OCI-LY7 (cell line): ENCODE data around the gene ABCG2. TPM values are rescaled to one million over a fixed set of nuclear protein-coding genes. Genes with fewer than 3 reads are reported as not detected.
"Not testable (repeated sequence)": the region's sequence is repeated elsewhere in the genome, so short reads cannot be mapped to it uniquely, and the experiment has no call there.

ENCODE experiments used
- BruUV-seq: library from RNA; stranded (reverse); fragments of 400-500 nt; replicated peaks from 2 replicates; lab custom pipeline; 2021; lab: Mats Ljungman, UMichigan
- CTCF ChIA-PET: fragments of 300-600 bp; sonication (Branson Sonifier 250); formaldehyde crosslinking; loops from one replicate; lab custom pipeline; 2022; ENCODE audit warnings: antibody characterized with exemption; ENCODE audit not compliant: unreplicated experiment; lab: Charles Lee
- POLR2A ChIA-PET: fragments of 300-600 bp; sonication (Branson Sonifier 250); formaldehyde crosslinking; loops from one replicate; lab custom pipeline; 2022; ENCODE audit warnings: antibody characterized with exemption; lab: Charles Lee
- DNase-seq: peaks from one replicate; pipeline ENCODE4 v3.0.0-alpha.2; 2015; ENCODE audit warnings: low spot score
- H2AFZ ChIP-seq: fragments of 200-600 bp; sonication (generic), shearing (Covaris generic); 2 replicates; pipeline ENCODE4 v1.6.1; 2014; ENCODE audit warnings: mild to moderate bottlenecking, antibody characterized with exemption, low read length, moderate library complexity
- H3K27ac ChIP-seq: fragments of 200-600 bp; sonication (generic); 2 replicates; pipeline ENCODE4 v1.5.1; 2014; ENCODE audit warnings: mixed run types, low read depth, mild to moderate bottlenecking, moderate library complexity, low read length, inconsistent platforms; ENCODE audit not compliant: poor library complexity, severe bottlenecking
- H3K36me3 ChIP-seq: fragments of 200-600 bp; sonication (generic); 2 replicates; pipeline ENCODE4 v1.6.1; 2014; ENCODE audit warnings: mild to moderate bottlenecking, antibody characterized with exemption, low read length, moderate library complexity, mixed read lengths; ENCODE audit not compliant: insufficient read depth
- H3K4me1 ChIP-seq: fragments of 200-600 bp; sonication (generic); 2 replicates; pipeline ENCODE4 v1.5.1; 2014; ENCODE audit warnings: mild to moderate bottlenecking, low read length; ENCODE audit not compliant: insufficient read depth, poor library complexity, severe bottlenecking
- H3K4me2 ChIP-seq: fragments of 200-600 bp; sonication (generic); 2 replicates; pipeline ENCODE4 v1.6.1; 2014; ENCODE audit warnings: mild to moderate bottlenecking, low read length
- H3K4me3 ChIP-seq: fragments of 200-600 bp; sonication (generic); 2 replicates; pipeline ENCODE4 v1.5.1; 2014; ENCODE audit warnings: mild to moderate bottlenecking, low read depth, low read length; ENCODE audit not compliant: poor library complexity, severe bottlenecking
- H3K79me2 ChIP-seq: fragments of 200-600 bp; sonication (generic); 2 replicates; pipeline ENCODE4 v1.6.1; 2016; ENCODE audit warnings: low read depth, mild to moderate bottlenecking, low read length, moderate library complexity, mixed read lengths; ENCODE audit not compliant: insufficient read depth
- H3K9me2 ChIP-seq: fragments of 200-600 bp; sonication (generic); 2 replicates; pipeline ENCODE4 v1.6.1; 2016; ENCODE audit warnings: mild to moderate bottlenecking, low read length, mixed read lengths; ENCODE audit not compliant: insufficient read depth
- H3K9me3 ChIP-seq: fragments of 200-600 bp; sonication (generic); 2 replicates; pipeline ENCODE4 v1.6.1; 2014; ENCODE audit warnings: mild to moderate bottlenecking, mixed run types, low read length, mixed read lengths
- H4K20me1 ChIP-seq: fragments of 200-600 bp; sonication (generic); 2 replicates; pipeline ENCODE4 v1.6.1; 2014; ENCODE audit warnings: mild to moderate bottlenecking, antibody characterized with exemption, low read length, moderate library complexity, mixed read lengths; ENCODE audit not compliant: insufficient read depth
- EZH2phosphoT487 ChIP-seq: fragments of 200-600 bp; sonication (generic); IDR thresholded peaks from 2 replicates; pipeline ENCODE4 v1.6.1; 2018; ENCODE audit warnings: low read depth, borderline replicate concordance, mild to moderate bottlenecking, mixed run types, antibody characterized with exemption, low read length, moderate library complexity, mixed read lengths
- intact Hi-C: fragments of 100-400 bp; cut with micrococcal nuclease; formaldehyde crosslinking; loops from one replicate; pipeline ENCODE4 v1.10.0; 2022; ENCODE audit not compliant: unreplicated experiment
- total RNA-seq, 2 experiments: library from RNA; depleted of rRNA in 1 of 2; stranded (reverse); fragments of >200 nt in 1 of 2; shearing (Covaris generic) in 1 of 2; gene quantifications; 2 replicates each; pipeline ENCODE4 v1.2.3, GENCODE V29; 2014 to 2022
- TF ChIP-seq, protein P1 (sequence below): fragments of 200-600 bp; sonication (generic); conservative IDR thresholded peaks from 2 replicates; pipeline ENCODE4 v1.5.1; 2014; ENCODE audit warnings: mild to moderate bottlenecking, antibody characterized with exemption, low read length, moderate library complexity, mixed read lengths

ABCG2 gene
- total RNA-seq, 2 experiments from 2014 or later: not detected

DNA sequence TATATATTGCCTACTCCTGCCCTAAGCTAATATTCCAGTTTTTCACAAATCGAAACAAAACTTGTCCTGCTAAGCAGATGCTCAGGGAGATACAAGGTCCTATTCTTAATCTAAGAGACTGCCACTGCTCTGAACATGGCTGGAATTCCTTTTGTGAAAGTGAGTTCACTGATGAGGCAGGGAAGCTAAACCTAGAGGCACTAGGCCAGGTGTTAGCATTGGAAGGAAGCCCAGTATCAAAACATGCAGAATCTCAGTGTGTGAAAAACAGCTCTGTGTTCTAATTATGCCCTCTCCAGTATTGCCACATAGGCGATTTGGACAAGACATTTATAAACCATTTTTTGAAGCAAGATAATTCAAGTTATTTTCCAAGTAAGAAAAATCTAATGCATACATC is 47.6 kb downstream of the ABCG2 start:
- H4K20me1 ChIP-seq: no peaks in the 10 kb centered on the region
- no peak overlapping the region for H3K4me2 ChIP-seq
- H3K4me1 ChIP-seq: no peaks in the 10 kb centered on the region
- TF ChIP-seq, protein P1, sequence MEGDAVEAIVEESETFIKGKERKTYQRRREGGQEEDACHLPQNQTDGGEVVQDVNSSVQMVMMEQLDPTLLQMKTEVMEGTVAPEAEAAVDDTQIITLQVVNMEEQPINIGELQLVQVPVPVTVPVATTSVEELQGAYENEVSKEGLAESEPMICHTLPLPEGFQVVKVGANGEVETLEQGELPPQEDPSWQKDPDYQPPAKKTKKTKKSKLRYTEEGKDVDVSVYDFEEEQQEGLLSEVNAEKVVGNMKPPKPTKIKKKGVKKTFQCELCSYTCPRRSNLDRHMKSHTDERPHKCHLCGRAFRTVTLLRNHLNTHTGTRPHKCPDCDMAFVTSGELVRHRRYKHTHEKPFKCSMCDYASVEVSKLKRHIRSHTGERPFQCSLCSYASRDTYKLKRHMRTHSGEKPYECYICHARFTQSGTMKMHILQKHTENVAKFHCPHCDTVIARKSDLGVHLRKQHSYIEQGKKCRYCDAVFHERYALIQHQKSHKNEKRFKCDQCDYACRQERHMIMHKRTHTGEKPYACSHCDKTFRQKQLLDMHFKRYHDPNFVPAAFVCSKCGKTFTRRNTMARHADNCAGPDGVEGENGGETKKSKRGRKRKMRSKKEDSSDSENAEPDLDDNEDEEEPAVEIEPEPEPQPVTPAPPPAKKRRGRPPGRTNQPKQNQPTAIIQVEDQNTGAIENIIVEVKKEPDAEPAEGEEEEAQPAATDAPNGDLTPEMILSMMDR: no peak
- TF ChIP-seq EZH2phosphoT487: no peak
- H3K36me3 ChIP-seq: no peaks in the 10 kb centered on the region
- H3K27ac ChIP-seq: no peak overlapping the region
- H3K4me3 ChIP-seq: no peak overlapping the region
- H3K79me2 ChIP-seq: no peaks in the 10 kb centered on the region
- intact Hi-C loops: no loop called here
- DNase-seq: no peak
- H3K9me2 ChIP-seq: no peaks in the 10 kb centered on the region
- POLR2A ChIA-PET: interaction anchor here (0.6 kb wide), 1 partner anchor 56 kb away, joined by 3 read pairs; no protein-coding TSS in a partner anchor
- H2AFZ ChIP-seq: no peak overlapping the region
- no peaks in the 10 kb centered on the region for H3K9me3 ChIP-seq
- BruUV-seq: no TSS peak
- CTCF ChIA-PET: no interaction called here

DNA sequence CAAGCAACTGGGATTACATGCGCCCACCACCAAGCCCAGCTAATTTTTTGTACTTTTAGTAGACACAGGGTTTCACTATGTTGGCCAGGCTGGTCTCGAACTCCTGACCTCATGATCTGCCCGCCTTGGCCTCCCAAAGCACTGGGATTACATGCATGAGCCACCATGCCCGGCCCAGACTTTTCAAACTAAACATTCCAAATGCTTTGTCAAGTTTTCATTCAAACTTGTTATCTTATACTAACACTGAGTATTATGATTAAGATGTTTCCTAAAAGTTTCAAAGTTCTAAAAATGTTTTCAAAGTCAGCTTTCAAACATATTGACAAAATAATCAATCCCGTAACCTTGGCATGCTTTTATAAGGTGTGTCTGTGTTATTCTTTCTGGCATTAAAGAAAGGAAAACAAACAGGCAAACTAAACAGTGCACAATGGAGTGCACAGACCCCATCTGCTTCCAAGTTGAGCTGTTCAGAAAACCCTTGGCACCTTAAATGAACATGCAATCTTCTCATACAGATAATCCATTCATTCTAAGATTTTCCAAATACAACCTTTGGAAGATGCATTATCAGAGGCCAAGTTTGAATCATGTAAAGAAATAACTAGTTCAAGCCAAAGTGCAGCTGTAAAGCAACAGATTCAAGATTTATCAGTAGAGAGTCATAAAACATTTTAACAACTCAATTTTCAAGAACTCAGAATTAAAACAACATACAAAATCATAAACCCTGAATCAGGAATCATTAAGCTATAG is 49.1 kb downstream of the ABCG2 start:
- H3K79me2 ChIP-seq: no peaks in the 10 kb centered on the region
- H3K9me3 ChIP-seq: no peaks in the 10 kb centered on the region
- no peaks in the 10 kb centered on the region for H3K9me2 ChIP-seq
- TF ChIP-seq, protein P1: no peak
- TF ChIP-seq EZH2phosphoT487: no peak
- H3K27ac ChIP-seq: no peak overlapping the region
- POLR2A ChIA-PET: interaction anchor here (0.6 to 1.2 kb wide), 2 partner anchors 89 to 255 kb away, joined by 3 read pairs; no protein-coding TSS in a partner anchor
- no peak overlapping the region for H2AFZ ChIP-seq
- no peaks in the 10 kb centered on the region for H3K4me1 ChIP-seq
- no peak overlapping the region for H3K4me2 ChIP-seq
- no peak overlapping the region for H3K4me3 ChIP-seq
- no TSS peak for BruUV-seq
- CTCF ChIA-PET: no interaction called here
- no peaks in the 10 kb centered on the region for H3K36me3 ChIP-seq
- no peaks in the 10 kb centered on the region for H4K20me1 ChIP-seq
- DNase-seq: no peak
- intact Hi-C loops: no loop called here

DNA sequence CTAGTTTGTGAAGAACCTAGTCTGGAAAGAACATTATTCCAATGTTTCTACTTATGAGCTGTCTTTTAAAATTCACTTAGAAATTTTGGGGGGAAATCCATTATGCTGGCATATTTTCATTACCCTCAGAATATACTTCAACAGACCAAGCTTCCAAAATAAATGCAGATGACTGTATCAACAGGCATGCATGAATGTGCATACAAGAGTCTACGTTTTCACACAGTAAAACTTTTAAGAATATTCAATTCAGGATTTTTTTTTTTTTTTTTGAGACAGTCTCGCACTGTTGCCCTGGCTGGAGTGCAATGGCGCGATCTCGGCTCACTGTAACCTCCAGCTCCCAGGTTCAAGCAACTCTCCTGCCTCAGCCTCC is 49.7 kb downstream of the ABCG2 start:
- DNase-seq: no peak
- no TSS peak for BruUV-seq
- H3K9me2 ChIP-seq: no peaks in the 10 kb centered on the region
- no peaks in the 10 kb centered on the region for H3K79me2 ChIP-seq
- no peak for TF ChIP-seq EZH2phosphoT487
- TF ChIP-seq, protein P1: no peak
- no peaks in the 10 kb centered on the region for H3K4me1 ChIP-seq
- H2AFZ ChIP-seq: no peak overlapping the region
- H4K20me1 ChIP-seq: no peaks in the 10 kb centered on the region
- ChIA-PET CTCF (no interaction called here), POLR2A (interaction anchor here (0.6 to 1.2 kb wide), 2 partner anchors 88 to 254 kb away, joined by 3 read pairs; no protein-coding TSS in a partner anchor)
- no peak overlapping the region for H3K4me2 ChIP-seq
- no peak overlapping the region for H3K27ac ChIP-seq
- H3K36me3 ChIP-seq: no peaks in the 10 kb centered on the region
- H3K4me3 ChIP-seq: no peak overlapping the region
- H3K9me3 ChIP-seq: no peaks in the 10 kb centered on the region
- intact Hi-C loops: no loop called here

DNA sequence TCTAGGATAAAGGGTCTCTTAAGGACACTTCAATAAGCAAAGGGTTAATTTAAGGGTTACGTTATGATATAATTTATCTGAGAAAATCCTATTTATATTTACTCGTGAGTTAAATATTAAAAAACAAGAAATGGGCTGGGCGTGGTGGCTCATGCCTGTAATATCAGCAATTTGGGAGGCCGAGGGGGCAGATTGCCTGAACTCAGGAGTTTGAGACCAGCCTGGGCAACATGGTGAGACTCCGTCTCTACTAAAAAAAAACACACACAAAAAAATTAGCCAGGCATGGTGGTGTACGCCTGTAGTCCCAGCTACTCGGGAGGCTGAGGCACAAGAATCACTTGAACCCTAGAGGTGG is 50.4 kb downstream of the ABCG2 start:
- H2AFZ ChIP-seq, POLR2A ChIA-PET, H3K79me2 ChIP-seq, intact Hi-C loops, DNase-seq, CTCF ChIA-PET, BruUV-seq, H3K9me2 ChIP-seq, H3K4me2 ChIP-seq, H3K27ac ChIP-seq, H4K20me1 ChIP-seq, H3K4me1 ChIP-seq, H3K36me3 ChIP-seq, H3K4me3 ChIP-seq, H3K9me3 ChIP-seq: not testable (repeated sequence)
